A549 (cell line): ENCODE data around the gene INAFM1.

ENCODE experiments used
- CHD4 ChIP-seq: fragments of 200-600 bp; sonication (generic); IDR thresholded peaks from 2 replicates; pipeline ENCODE4 v1.6.1; 2016; ENCODE audit warnings: antibody characterized with exemption, mild to moderate bottlenecking, borderline replicate concordance
- JUNB ChIP-seq: fragments of >200 bp; sonication (Bioruptor Twin); formaldehyde crosslinking; IDR thresholded peaks from 2 replicates; pipeline ENCODE4 v1.6.1; 2016
- MYC ChIP-seq: IDR thresholded peaks from 2 replicates; pipeline ENCODE4 v1.6.1; 2012; ENCODE audit warnings: mild to moderate bottlenecking, inconsistent platforms, low read length, improper control_type of control experiment, borderline replicate concordance
- POLR2AphosphoS2 ChIP-seq: conservative IDR thresholded peaks from 2 replicates; pipeline ENCODE4 v1.6.1; 2012; ENCODE audit warnings: low read length, improper control_type of control experiment, inconsistent platforms
- RAD21 ChIP-seq, 2 experiments: fragments of >200 bp in 1 of 2; sonication (Bioruptor Twin) in 1 of 2; formaldehyde crosslinking in 1 of 2; IDR thresholded peaks in 1 of 2; conservative IDR thresholded peaks in 1 of 2; 2 replicates in 1 of 2; 3 replicates in 1 of 2; pipeline ENCODE4 v1.6.1; 2012 to 2018; ENCODE audit warnings: inconsistent platforms in 1 of 2
- RARB ChIP-seq: fragments of 250-450 bp; sonication (Bioruptor Pico); IDR thresholded peaks from 2 replicates; pipeline ENCODE4 v1.8.0; 2021; ENCODE audit warnings: mild to moderate bottlenecking, moderate library complexity
- RFX5 ChIP-seq: fragments of 450-650 bp; IDR thresholded peaks from 2 replicates; pipeline ENCODE4 v1.7.1; 2014; ENCODE audit warnings: antibody characterized with exemption, mild to moderate bottlenecking, moderate library complexity
- TP53 ChIP-seq: fragments of 250-450 bp; sonication (Bioruptor Pico); IDR thresholded peaks from 2 replicates; pipeline ENCODE4 v1.5.0; 2021; ENCODE audit warnings: mild to moderate bottlenecking, moderate library complexity
- TF ChIP-seq, protein P1 (sequence below): fragments of >200 bp; sonication (Bioruptor Twin); formaldehyde crosslinking; IDR thresholded peaks from 3 replicates; pipeline ENCODE4 v1.5.1; 2016
- TF ChIP-seq, protein P2 (sequence below): fragments of >200 bp; sonication (Bioruptor Twin); formaldehyde crosslinking; IDR thresholded peaks from 3 replicates; pipeline ENCODE4 v1.6.1; 2016
- TF ChIP-seq, protein P3 (sequence below): IDR thresholded peaks from 2 replicates; pipeline ENCODE4 v1.6.1; 2012

- TF ChIP-seq TP53 (CRISPR knock-in tag) (no peak), POLR2AphosphoS2 (no peak), CHD4 (no peak), RFX5 (no peak), RAD21 (conservative IDR thresholded peaks at IDR 0.05 in 1 of 2, IDR thresholded peaks at IDR 0.05 in 1 of 2) (no peak), RARB (CRISPR knock-in tag) (no peak), MYC (no peak), JUNB (no peak)
- TF ChIP-seq, protein P1, sequence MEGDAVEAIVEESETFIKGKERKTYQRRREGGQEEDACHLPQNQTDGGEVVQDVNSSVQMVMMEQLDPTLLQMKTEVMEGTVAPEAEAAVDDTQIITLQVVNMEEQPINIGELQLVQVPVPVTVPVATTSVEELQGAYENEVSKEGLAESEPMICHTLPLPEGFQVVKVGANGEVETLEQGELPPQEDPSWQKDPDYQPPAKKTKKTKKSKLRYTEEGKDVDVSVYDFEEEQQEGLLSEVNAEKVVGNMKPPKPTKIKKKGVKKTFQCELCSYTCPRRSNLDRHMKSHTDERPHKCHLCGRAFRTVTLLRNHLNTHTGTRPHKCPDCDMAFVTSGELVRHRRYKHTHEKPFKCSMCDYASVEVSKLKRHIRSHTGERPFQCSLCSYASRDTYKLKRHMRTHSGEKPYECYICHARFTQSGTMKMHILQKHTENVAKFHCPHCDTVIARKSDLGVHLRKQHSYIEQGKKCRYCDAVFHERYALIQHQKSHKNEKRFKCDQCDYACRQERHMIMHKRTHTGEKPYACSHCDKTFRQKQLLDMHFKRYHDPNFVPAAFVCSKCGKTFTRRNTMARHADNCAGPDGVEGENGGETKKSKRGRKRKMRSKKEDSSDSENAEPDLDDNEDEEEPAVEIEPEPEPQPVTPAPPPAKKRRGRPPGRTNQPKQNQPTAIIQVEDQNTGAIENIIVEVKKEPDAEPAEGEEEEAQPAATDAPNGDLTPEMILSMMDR = no peak
- TF ChIP-seq, protein P2, sequence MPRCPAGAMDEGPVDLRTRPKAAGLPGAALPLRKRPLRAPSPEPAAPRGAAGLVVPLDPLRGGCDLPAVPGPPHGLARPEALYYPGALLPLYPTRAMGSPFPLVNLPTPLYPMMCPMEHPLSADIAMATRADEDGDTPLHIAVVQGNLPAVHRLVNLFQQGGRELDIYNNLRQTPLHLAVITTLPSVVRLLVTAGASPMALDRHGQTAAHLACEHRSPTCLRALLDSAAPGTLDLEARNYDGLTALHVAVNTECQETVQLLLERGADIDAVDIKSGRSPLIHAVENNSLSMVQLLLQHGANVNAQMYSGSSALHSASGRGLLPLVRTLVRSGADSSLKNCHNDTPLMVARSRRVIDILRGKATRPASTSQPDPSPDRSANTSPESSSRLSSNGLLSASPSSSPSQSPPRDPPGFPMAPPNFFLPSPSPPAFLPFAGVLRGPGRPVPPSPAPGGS = no peak
- TF ChIP-seq, protein P3, sequence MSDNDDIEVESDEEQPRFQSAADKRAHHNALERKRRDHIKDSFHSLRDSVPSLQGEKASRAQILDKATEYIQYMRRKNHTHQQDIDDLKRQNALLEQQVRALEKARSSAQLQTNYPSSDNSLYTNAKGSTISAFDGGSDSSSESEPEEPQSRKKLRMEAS = peak; percentile 41; the same call in 1 of the 2 replicates
Observed at GRCh38 chr19:47257411-47258169, 17.1 kb upstream of the INAFM1 start.
